ENCODE results near the gene RPN1.

Gene RPN1

DNA sequence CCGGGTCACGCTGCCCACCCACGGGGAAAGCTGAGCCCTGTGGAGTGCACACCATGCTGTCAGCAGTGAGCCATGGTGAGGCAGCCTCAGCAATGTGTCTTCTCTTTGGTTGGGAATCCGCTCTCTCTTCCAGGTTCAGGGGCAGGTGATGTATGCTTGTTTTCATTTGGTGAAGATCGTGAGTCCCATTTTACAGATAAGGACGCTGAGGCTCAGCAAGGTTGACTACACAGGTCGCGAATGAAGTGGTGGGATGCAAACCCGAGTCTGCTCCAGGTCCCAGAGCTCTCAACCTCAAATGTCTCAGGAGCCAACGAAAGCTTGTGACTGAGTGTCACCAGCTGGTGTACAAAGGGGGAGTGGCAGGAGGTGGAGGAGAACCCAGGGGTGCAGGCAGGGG, 74.3 kb downstream of the RPN1 start:
- no peak for DNase-seq

DNA sequence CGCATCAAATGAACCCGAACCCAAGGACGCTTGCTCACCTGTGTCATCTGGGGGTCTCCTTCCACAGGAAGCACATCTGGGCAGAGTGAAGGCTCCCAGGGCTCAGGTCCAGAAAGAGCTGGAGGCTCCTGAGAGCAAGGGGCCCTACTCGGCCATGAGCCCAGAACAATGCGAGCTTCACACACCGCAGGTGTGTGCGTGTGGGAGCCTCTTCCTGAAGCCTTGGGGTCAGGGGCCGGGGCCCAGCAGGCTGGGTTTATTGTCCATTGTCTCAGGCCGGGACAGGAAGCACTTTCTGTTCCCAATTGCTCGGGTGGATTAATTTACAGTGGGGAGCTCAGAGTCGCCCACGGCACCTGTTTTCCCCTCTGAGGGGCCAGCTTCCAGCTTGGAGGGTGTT, 74.8 kb downstream of the RPN1 start:
- DNase-seq = no peak

- DNase-seq = peak; percentile 20
These were observed 76.9 kb downstream of the RPN1 start for GRCh38 chr3:128573707-128574162.

- DNase-seq = peak; percentile 49
These were observed 77.5 kb downstream of the RPN1 start for GRCh38 chr3:128573160-128573559.

DNA sequence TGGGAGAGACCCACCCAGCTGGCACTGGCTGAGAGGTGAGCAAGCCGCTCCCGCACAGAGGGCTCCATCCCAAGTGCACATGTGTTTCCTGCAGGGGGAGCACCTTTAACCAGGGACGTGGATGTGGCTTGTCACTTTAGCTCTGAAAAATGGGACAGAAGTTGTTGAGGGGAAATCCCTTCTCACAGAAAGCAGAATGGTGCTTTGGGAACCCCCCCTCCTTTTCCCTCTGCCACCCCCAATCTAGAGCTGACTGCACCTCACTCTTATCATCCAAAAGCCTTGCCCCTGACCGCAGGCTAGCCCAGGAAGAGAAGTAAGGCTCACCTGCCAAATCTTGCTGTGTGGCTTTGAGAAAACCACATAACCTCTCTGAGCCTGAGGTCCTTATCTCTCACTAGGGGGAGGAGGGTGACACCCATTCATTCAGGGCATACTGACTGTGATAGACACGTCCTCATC, 77.9 kb downstream of the RPN1 start:
- peak; percentile 75 for DNase-seq

DNA sequence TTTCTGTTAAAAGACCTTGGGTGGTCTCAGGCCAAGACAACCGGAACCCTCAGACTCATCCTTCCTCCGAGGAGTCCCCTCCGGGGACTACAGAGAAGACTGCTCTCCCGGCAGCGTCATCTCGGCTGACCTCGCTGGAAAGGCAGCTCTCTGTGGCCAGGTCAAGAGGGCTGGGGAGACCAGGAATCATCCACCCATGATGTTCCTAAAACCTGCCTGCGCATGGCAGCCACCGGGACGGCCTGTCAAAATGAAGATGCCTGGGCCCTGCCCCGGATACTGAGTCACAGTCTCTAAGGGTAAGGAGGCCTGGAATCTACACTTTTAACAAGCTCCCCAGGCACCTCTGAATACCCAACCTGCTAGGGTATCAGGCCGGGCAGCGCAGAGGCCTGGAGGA, 78.6 kb downstream of the RPN1 start:
- no peak for DNase-seq
